DOHH2 (cell line): ENCODE data around the gene GJA4.

Source experiments
- CTCF ChIP-seq: fragments of 200-600 bp; sonication (generic); IDR thresholded peaks from one replicate; pipeline ENCODE4 v1.5.1; 2014; ENCODE audit warnings: antibody characterized with exemption, mild to moderate bottlenecking, low read depth, low read length; ENCODE audit not compliant: poor library complexity, severe bottlenecking
- EZH2phosphoT487 ChIP-seq: fragments of 200-600 bp; sonication (generic); IDR thresholded peaks from 2 replicates; pipeline ENCODE4 v1.6.1; 2017; ENCODE audit warnings: borderline replicate concordance, mild to moderate bottlenecking, antibody characterized with exemption, low read length, moderate library complexity, mixed read lengths

GRCh38 chr1:34759503-34760357 lies 33.1 kb upstream of the GJA4 start, which contains the start of gene GJB4:
- TF ChIP-seq CTCF (no peak), EZH2phosphoT487 (no peak)
